ENCODE measurements around the gene THOC6. TPM values are rescaled to one million over a fixed set of nuclear protein-coding genes. Genes with fewer than 3 reads are reported as not detected.

THOC6 gene
- total RNA-seq, 1 experiment from 2014 or later, result 30.3 TPM

- peak; percentile 87 for DNase-seq (ENCODE audit: extremely low read depth, low read depth)
Observed at GRCh38 chr16:3027983-3028715, 4.3 kb downstream of the THOC6 start.

DNA sequence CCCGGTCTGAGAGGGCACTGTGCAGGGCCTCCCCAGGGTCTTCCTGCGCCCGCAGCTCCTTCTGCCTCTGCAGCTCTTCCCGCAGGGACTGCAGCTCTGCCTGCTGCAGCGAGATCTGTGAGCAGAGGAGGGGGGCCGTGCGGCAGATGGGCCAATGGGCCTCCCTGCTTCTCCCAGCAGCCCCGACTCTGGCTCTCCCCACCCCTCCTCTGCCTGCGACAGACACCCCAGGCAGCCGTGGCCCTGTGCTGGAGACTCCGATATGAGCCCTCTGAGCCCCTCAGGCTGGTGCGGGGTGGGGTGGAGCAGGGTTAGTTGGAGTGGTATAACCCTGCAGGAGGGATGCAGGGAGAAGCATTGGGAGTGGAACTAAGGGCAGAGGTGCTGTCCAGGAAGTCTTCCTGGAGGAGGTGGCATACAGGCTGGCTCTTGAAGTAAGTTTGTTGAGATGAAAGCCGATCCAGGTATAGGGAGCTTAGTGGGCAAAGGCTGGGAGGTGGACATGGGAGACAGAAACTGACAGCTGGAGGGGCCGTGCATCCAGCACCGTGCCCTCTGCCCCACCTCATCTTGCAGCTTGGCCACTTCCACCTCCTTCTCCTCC lies 5.0 kb downstream of the THOC6 start:
- no peak for DNase-seq (ENCODE audit: extremely low read depth, low read depth)

DNA sequence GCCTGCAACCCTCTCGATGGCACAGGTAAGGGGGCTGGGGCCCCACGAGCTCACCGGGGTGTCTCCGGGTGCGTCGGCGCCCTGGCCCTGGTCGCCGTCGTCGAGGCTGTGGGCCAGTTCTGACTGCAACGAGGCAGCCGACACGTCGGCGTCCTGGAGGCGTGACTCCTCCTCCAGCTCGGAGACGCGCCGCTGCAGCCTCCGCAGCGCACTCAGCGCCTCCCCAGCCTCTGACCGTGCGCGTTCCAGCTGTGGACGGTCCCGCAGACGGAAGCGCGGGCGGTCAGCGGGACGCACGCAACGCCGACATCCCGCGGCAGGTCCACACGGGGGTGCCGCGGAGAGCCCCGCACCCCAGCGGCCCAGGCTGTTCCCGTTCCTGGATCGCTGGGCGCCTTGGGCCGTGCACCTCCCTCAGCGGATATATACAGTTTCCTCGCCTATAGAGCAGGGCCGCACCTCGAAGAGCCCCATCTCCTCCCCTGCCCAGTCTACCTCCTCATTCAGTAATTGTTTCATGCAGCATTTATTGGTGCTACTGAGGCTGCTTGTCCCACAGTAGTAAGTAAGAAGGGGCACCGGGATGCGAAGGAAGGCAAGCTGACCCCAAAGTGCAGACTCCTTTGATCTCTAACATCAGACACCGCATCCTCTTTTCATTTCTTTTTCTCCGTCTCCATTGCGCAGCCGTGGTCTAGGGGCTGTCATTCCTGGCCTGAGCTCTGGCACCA lies 5.8 kb downstream of the THOC6 start:
- no peak for DNase-seq (ENCODE audit: extremely low read depth, low read depth)

- no peak for DNase-seq (ENCODE audit: extremely low read depth, low read depth)
Observed at GRCh38 chr16:3030222-3031212, 6.7 kb downstream of the THOC6 start.

DNA sequence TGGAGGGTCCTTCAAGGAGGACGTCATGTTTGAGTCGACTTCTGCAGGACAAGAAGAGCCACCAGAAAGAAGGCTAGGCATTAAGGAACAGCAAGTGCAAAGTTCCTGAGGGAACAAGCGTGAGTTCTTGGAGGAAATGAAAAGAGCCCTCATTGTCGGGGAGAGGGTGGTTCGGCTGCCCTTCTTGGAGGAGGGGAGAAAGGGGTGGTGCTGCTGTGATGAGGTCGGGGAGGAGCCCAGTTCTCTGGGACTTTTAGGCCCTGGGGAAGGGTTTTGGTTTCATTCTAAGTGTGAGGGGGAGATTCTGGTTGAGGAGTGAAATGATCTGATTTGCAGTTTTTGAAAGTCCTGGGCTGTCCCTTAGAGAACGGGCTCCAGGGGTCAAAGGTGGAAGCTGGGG lies 8.8 kb downstream of the THOC6 start:
- no peak for DNase-seq (ENCODE audit: extremely low read depth, low read depth)

DNA sequence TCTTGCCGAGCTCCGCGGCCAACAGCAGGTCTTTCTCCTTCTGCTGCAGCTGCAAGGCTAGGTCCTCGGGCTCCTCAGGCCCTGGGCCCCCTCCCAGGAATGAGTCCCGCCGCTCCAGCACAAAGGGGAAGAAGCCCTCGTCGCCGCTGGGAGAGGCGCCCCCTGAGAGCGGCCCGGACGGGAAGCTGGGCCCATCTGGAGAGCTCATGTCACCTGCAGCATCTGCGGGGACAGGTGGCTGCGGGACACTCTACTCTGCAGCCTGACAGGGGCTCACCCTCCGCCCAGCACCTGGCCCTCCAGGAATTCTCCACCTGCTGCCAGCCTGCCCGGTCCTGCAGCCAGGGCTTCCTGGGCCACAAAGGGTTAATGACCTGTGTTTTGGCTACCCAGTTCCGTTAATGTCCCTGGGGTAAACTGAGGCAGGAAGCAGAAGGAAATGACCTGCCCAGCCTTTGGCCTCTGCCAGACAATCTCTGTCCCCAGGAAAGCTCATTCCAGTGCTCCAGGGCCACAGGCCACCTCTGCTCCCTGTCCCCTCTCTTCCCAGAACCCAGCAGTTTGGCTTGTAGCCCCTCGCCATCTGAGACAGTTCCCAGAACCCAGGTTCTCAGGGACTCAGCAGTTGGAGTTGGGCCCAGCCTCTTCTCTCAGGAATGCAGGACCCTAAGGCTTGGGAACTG lies 11.6 kb downstream of the THOC6 start:
- DNase-seq (ENCODE audit: extremely low read depth, low read depth), result no peak

- DNase-seq (ENCODE audit: extremely low read depth, low read depth), result no peak
Observed at GRCh38 chr16:3035972-3036725, 12.3 kb downstream of the THOC6 start.

DNA sequence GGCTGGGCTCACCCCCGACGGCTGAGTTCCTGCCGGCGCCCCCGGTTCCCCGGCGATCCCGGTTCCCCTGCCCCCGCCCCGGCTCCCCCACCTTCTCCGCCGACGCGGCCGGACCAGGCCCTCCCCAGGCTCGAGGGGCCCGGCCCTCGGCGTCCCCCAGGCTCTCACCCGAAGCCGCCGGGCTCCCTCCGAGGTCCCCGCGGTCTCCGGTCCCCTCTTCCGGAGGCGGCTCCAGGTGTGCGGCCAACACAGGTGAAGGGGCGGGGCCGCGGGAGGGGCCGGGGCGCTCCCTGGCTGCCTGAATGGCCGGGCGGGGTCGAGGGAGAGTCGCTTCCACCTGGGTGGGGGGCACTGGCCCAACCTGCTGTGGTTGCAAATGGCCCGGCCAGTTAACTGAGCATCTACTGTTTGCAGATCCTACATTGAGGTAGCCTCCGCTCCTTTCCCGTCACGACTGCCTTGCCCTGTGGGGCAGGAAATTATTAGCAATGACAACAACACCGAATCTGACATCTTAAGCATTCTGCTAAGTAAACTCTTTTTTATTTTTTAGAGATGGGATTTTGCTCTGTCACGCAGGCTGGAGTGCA lies 13.0 kb downstream of the THOC6 start, which contains the start of gene BICDL2:
Gene BICDL2 (minus strand): TSS at position 219 of the 590 bp plus-strand sequence. CDS start 1,448 bp downstream, outside the sequence.
- DNase-seq (ENCODE audit: extremely low read depth, low read depth), result no peak

- DNase-seq (ENCODE audit: extremely low read depth, low read depth), result no peak
Observed at GRCh38 chr16:3038256-3038655, 14.4 kb downstream of the THOC6 start.

- DNase-seq (ENCODE audit: extremely low read depth, low read depth), result no peak
Observed at GRCh38 chr16:3038896-3039295, 15.1 kb downstream of the THOC6 start.

DNA sequence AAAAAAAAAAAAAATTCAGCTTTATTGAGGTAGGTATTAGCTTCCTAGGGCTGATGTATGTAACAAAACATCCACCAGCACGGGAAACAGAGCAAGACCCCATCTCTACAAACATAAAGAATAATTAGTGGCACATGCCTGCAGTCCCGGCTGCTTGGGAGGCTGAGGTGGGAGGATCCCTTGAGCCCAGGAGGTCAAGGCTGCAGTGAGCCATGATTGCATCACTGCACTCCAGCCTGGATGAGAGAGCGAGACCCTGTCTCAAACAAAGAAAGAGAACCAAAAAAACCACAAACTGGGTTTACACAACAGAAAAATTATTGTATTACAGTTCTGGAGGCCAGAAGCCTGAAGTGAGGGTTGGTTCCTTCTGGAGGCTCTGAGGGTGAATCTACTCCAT lies 18.5 kb downstream of the THOC6 start:
- DNase-seq (ENCODE audit: extremely low read depth, low read depth), result no peak

DNA sequence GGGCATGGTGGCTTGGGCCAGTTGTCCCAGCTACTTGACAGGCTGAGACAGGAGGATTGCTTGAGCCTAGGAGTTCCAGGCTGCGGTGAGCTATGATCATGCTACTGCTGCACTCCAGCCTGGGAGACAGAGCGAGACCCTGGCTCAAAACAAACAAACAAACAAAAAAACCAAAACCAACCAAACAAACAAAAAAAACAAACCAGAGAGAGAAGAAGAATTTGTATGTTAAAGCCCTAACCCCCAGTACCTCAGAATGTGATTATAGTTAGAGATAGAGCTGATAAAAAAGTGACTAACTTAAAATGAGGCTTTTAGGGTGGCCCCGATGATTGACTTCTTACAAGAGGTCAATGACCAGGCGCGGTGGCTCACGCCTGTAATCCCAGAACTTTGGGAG lies 20.9 kb downstream of the THOC6 start:
- no peak for DNase-seq (ENCODE audit: extremely low read depth, low read depth)

- DNase-seq (ENCODE audit: extremely low read depth, low read depth), result no peak
Observed at GRCh38 chr16:3045758-3046640, 22.2 kb downstream of the THOC6 start, which contains the start of gene MMP25. MMP25 (plus strand) TSS chr16:3046561; CDS start chr16:3046918, 357 bp downstream.

DNA sequence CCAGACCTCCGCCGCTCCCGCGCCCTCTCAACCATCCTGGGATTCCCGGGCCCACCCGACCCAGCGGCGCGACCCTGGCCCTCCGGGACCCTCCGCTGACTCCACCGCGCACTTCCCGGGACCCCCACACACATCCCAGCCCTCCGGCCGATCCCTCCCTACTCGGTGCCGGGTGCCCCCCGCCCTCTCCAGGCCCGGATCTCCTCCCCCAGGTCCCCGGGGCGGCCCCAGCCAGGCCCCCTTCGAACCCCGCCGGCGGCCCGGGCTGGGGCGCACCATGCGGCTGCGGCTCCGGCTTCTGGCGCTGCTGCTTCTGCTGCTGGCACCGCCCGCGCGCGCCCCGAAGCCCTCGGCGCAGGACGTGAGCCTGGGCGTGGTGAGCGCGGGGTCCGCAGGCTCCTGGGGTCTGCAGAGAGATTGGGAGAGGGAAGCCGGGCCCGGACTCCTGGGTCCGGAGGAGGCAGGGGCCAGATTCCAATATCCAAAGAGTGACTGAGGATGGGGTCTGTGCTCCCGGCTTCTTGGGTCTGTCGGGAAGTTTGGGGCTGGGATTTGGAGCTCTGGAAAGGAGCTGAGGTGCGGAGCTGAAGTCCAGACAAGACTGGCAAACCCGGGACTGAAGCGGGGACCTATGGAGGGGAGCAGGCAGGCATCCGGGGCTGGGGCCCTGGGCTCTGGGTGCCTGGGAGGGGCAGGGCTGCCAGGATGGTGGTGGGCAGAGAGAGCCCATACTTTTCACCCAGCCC lies 23.0 kb downstream of the THOC6 start:
- DNase-seq (ENCODE audit: extremely low read depth, low read depth), result no peak

DNA sequence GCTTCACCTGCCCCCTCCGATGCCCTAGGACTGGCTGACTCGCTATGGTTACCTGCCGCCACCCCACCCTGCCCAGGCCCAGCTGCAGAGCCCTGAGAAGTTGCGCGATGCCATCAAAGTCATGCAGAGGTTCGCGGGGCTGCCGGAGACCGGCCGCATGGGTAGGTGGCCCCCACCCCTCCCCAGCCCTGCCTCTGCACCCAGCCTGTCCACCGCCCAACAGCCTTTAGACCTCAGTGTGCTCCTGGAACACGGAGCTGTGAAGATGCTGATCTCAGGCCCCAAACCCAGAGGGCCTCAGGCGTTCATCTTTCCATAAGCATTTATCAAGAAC lies 23.5 kb downstream of the THOC6 start:
- no peak for DNase-seq (ENCODE audit: extremely low read depth, low read depth)

GRCh38 chr16:3049921-3050481 lies 26.2 kb downstream of the THOC6 start:
- DNase-seq (ENCODE audit: extremely low read depth, low read depth), result no peak

GRCh38 chr16:3050487-3050886 lies 26.7 kb downstream of the THOC6 start:
- no peak for DNase-seq (ENCODE audit: extremely low read depth, low read depth)
